DND-41 (cell line): ENCODE measurements around the gene MYH16.

Experiments used
- CTCF ChIP-seq: IDR thresholded peaks from 2 replicates; pipeline ENCODE4 v1.5.1; 2012; ENCODE audit warnings: borderline replicate concordance, low read length, moderate library complexity, mild to moderate bottlenecking; ENCODE audit not compliant: poor library complexity, severe bottlenecking; ENCODE audit errors: extremely low read depth
- EZH2 ChIP-seq: IDR thresholded peaks from 3 replicates; pipeline ENCODE4 v1.6.1; 2012; ENCODE audit warnings: borderline replicate concordance, low read depth, mild to moderate bottlenecking, moderate library complexity, low read length, inconsistent platforms; ENCODE audit not compliant: severe bottlenecking

- TF ChIP-seq CTCF (no peak), EZH2 (no peak)
Observed at GRCh38 chr7:99261646-99262045, 11.0 kb upstream of the MYH16 start.
